Measurements from ENCODE around the gene CPNE2.

DNA sequence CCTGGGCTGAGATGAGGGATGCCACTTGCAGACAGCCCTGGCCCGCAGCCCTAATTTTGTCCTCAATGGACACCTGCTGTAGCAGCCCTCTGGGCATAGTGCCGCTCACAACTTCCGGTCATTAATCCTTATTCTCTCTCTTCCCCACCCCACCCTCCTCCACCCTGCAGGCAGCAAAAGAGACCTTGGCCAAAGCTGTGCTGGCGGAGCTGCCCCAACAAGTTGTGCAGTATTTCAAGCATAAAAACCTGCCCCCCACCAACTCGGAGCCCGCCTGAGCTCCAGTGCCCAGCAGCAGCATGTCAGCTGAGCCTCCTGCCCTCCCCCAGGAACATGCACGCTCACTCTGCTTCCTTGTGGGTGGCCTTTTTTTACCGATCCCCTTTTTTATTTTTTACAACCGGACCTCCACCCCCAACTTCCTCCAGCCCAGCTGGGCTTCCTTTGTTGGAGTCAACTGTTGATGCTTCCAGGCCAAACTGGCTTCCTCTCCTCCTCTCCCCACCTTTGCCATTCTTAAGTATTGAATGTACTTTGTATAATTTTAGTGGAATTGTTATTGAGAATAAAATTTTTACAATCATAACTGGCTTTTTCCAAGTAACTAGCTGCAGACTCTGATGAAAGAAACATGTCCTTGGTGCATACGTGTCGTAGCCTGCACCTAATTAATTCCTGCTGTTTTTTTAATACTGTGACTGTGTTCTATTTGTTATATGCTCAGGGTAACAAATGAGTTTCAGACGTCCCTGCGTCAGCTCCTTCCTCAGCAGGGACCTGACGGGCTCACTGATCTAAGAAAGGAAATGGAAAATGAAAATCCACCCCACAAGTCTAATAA lies 55.2 kb downstream of the CPNE2 start:
- TF ChIP-seq, protein P1, sequence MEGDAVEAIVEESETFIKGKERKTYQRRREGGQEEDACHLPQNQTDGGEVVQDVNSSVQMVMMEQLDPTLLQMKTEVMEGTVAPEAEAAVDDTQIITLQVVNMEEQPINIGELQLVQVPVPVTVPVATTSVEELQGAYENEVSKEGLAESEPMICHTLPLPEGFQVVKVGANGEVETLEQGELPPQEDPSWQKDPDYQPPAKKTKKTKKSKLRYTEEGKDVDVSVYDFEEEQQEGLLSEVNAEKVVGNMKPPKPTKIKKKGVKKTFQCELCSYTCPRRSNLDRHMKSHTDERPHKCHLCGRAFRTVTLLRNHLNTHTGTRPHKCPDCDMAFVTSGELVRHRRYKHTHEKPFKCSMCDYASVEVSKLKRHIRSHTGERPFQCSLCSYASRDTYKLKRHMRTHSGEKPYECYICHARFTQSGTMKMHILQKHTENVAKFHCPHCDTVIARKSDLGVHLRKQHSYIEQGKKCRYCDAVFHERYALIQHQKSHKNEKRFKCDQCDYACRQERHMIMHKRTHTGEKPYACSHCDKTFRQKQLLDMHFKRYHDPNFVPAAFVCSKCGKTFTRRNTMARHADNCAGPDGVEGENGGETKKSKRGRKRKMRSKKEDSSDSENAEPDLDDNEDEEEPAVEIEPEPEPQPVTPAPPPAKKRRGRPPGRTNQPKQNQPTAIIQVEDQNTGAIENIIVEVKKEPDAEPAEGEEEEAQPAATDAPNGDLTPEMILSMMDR (IDR thresholded peaks at IDR 0.05; ENCODE audit: low read length) = no peak
- no peak for TF ChIP-seq EZH2 (IDR thresholded peaks at IDR 0.05; ENCODE audit: borderline replicate concordance, low read length)

Measured in OCI-LY1 (cell line).